Common myeloid progenitor, CD34-positive (primary cell): ENCODE results near the gene MRTFB.

Experiments
- CTCF ChIA-PET: fragments of 350-600 bp; sonication (Branson Sonifier 250); formaldehyde crosslinking; loops from one replicate; lab custom pipeline; 2021; ENCODE audit warnings: antibody characterized with exemption; lab: Charles Lee
- POLR2A ChIA-PET: fragments of 350-600 bp; sonication (Branson Sonifier 250); formaldehyde crosslinking; loops from one replicate; lab custom pipeline; 2021; ENCODE audit warnings: antibody characterized with exemption; lab: Charles Lee
- DNase-seq, 3 donors: peaks; one replicate each; pipeline versions ENCODE4 v3.0.0 to v3.0.0-alpha.2; 2013
- H3K27ac ChIP-seq, 2 experiments: 1 replicate in 1 of 2; 2 replicates in 1 of 2; pipeline ENCODE4 v1.7.0; 2013; ENCODE audit warnings: inconsistent platforms in 2 of 2, low read length in 2 of 2, mild to moderate bottlenecking in 2 of 2, low read depth in 1 of 2, moderate library complexity in 1 of 2; ENCODE audit not compliant: severe bottlenecking in 2 of 2, insufficient read depth in 1 of 2, poor library complexity in 1 of 2
- H3K27me3 ChIP-seq, 5 experiments: replicated peaks in 2 of 5; 1 replicate in 3 of 5; 2 replicates in 2 of 5; pipeline versions ENCODE4 v1.6.1 to v1.7.0; 2013; ENCODE audit warnings: low read length in 4 of 5, mild to moderate bottlenecking in 2 of 5, moderate library complexity in 2 of 5, inconsistent platforms in 1 of 5; ENCODE audit not compliant: insufficient read depth in 5 of 5, control insufficient read depth in 4 of 5
- H3K36me3 ChIP-seq, 4 experiments: 1 replicate in 2 of 4; 2 replicates in 2 of 4; pipeline versions ENCODE4 v1.6.1 to v1.7.0; 2013; ENCODE audit warnings: low read length in 3 of 4, control low read depth in 1 of 4, mild to moderate bottlenecking in 1 of 4; ENCODE audit not compliant: control insufficient read depth in 4 of 4, insufficient read depth in 4 of 4
- H3K4me1 ChIP-seq, 4 experiments: 1 replicate in 3 of 4; 2 replicates in 1 of 4; pipeline versions ENCODE4 v1.6.1 to v1.7.1; 2013; ENCODE audit warnings: low read length in 3 of 4, mild to moderate bottlenecking in 3 of 4, control low read depth in 1 of 4, inconsistent platforms in 1 of 4, moderate library complexity in 1 of 4; ENCODE audit not compliant: control insufficient read depth in 4 of 4, insufficient read depth in 4 of 4; ENCODE audit errors: control extremely low read depth in 1 of 4
- H3K4me3 ChIP-seq, 7 experiments: 1 replicate in 4 of 7; 2 replicates in 3 of 7; pipeline versions ENCODE4 v1.5.1 to v1.7.0; 2013; ENCODE audit warnings: mild to moderate bottlenecking in 7 of 7, low read length in 6 of 7, moderate library complexity in 6 of 7, inconsistent platforms in 2 of 7, low read depth in 2 of 7, control low read depth in 1 of 7; ENCODE audit not compliant: insufficient read depth in 4 of 7, control insufficient read depth in 1 of 7; ENCODE audit errors: extremely low read depth in 1 of 7
- H3K9me3 ChIP-seq, 5 experiments: 1 replicate in 4 of 5; 2 replicates in 1 of 5; pipeline versions ENCODE4 v1.6.1 to v1.7.1; 2013; ENCODE audit warnings: low read length in 4 of 5, mild to moderate bottlenecking in 2 of 5, inconsistent platforms in 1 of 5, low read depth in 1 of 5, moderate library complexity in 1 of 5; ENCODE audit not compliant: control insufficient read depth in 4 of 5, insufficient read depth in 2 of 5; ENCODE audit errors: control extremely low read depth in 1 of 5
- WGBS: methylation state at CpG from one replicate; pipeline ENCODE4 v1.1.5; 2013; ENCODE audit not compliant: insufficient coverage; 5-methylcytosine and 5-hydroxymethylcytosine counted together

MRTFB gene

DNA sequence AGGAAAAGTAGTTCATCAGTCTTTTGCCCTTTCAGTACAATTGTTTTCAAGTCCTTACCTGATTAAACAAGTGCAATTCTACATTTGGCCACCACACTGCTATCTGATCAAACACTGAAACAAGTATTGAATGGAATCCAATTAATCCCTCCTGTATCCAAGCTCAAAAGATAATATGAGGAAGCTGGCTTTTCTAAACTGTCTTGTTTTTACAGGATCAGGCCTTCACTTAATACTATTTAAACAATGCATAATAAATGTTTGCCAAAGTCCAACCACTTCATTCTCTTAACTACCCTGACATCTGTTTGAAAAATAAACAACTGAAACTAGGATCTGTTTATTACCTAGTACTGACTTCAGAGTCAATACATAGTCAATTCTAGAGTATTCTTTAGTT is 131.6 kb downstream of the MRTFB start:
- DNase-seq: peak; percentile 57 to 78 (median 68)
- CTCF ChIA-PET: no interaction called here
- Histone ChIP-seq H3K9me3 (no peaks in the 10 kb centered on the region), H3K27me3 (no peaks in the 10 kb centered on the region), H3K27ac (peak overlapping the region in 1 of 2 experiments; percentile 74), H3K36me3 (no peaks in the 10 kb centered on the region), H3K4me3 (peak overlapping the region in 2 of 7 experiments; percentile 68 to 75), H3K4me1 (no peaks in the 10 kb centered on the region)
- POLR2A ChIA-PET: no interaction called here

DNA sequence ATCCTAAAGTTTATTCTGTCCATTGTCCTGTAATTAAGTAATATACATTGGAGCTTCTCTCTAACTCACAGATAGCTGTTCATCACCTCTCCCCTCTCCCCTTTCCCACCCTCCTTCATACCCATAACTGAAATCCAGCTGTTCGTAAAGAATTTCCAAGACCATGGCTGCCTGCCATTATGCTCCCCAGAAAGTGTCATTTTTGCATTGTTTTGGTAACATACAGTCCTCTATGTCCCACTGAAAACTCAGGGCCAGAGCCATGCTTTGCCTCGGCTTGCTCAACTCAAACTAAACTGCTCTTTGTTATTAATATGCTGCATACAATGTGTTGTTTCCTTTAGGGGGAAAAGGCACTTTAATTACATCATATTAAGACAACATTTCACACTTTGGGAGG is 132.0 kb downstream of the MRTFB start:
- no peak overlapping the region for H3K4me3 ChIP-seq
- H3K9me3 ChIP-seq: no peaks in the 10 kb centered on the region
- no peaks in the 10 kb centered on the region for H3K4me1 ChIP-seq
- no peak for DNase-seq
- H3K27me3 ChIP-seq: no peaks in the 10 kb centered on the region
- no peaks in the 10 kb centered on the region for H3K36me3 ChIP-seq
- H3K27ac ChIP-seq: no peak overlapping the region
- ChIA-PET CTCF (no interaction called here), POLR2A (no interaction called here)
- WGBS: 100% methylated on average over 1 of the region's 2 CpGs

DNA sequence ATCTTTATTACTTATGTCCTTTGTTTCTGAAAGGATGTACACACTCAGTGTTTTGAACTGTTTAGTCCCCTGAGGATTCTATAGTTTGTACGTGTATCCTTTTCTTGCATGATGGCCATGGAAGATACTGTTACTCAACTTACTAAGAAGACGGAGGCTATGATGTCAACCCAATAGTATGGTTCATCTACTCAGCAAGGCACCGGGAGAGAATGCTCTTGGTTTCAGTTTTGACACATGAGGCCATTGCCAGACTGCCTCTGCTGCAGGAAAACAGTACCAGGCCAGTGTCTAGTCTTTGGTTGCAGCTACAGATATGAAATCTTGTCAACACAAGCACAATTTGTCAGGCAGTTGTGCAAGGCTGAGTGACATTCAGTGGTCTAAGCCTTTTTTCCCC is 134.5 kb downstream of the MRTFB start:
- DNase-seq: no peak
- 100% methylated on average over 3 of the region's 3 CpGs for WGBS

DNA sequence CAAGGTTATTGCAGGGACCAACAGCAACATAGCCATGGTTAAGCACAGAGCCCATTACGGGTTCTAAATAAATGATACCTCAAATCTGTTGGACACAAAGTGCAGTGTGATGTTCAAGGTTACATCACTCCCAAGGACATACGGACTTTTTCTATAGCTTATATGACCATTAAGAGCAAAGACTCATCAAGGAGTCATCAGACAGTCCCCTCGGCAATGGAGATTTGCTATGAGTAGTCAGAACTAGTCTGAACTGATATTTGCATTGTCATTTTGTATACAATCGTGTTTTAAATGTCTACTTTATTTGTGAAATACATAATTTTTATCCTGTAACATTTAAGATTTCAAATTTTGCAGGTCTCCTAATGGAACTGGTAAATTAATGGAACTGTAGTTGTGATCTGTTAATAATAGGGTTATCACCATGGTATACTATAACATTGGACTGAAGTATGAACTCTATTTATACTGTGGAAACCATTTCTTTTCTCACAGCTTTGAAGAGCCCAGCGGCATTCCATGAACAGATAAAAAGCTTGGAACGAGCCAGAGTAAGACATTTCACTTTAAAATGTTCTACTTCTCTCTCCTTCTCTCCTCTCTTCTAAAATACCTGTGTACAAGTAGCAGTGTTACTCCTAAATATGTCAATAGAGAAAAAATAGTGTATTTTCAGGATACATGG is 140.9 kb downstream of the MRTFB start:
- WGBS: 100% methylated on average over 2 of the region's 6 CpGs
- Histone ChIP-seq H3K4me1 (no peaks in the 10 kb centered on the region), H3K36me3 (peaks cover 0 to 13% (median 10%) of the 10 kb centered on the region in 4 experiments), H3K27ac (no peak overlapping the region), H3K27me3 (no peaks in the 10 kb centered on the region), H3K4me3 (no peak overlapping the region), H3K9me3 (no peaks in the 10 kb centered on the region)
- DNase-seq: no peak
- CTCF ChIA-PET: interaction anchor here (1.0 kb wide), 1 partner anchor 11 kb away, joined by 4 read pairs; no protein-coding TSS in a partner anchor
- POLR2A ChIA-PET: no interaction called here

More for the DNA sequence above, 134.5 kb downstream of the MRTFB start:
- Histone ChIP-seq H3K9me3 (no peaks in the 10 kb centered on the region), H3K36me3 (no peaks in the 10 kb centered on the region), H3K4me3 (no peak overlapping the region), H3K27ac (no peak overlapping the region), H3K4me1 (no peaks in the 10 kb centered on the region), H3K27me3 (no peaks in the 10 kb centered on the region)
- ChIA-PET POLR2A (no interaction called here), CTCF (no interaction called here)

DNA sequence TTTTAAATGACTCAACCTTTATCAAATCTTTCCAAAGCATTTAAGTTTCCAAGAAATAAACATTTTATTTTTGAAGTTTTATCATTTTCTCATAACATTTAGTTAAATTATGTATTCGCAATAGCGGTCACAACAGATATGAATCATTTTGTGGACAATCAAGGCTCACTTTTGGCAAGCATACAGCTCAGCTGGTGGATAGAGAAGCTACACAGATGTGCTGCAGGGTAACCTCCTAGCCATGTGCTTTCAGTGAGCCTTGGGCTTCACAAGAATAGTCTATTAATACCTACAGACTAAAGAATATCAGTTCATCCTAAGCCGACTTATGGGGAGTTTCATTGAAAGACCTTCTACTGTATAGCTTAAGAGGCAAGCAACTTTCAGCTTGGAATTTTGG is 144.8 kb downstream of the MRTFB start:
- no peak overlapping the region for H3K27ac ChIP-seq
- ChIA-PET POLR2A (interaction anchor here (0.6 kb wide), 1 partner anchor 12 kb away, joined by 3 read pairs; no protein-coding TSS in a partner anchor), CTCF (interaction anchor here (1.4 kb wide), 1 partner anchor 15 kb away, joined by 4 read pairs; no protein-coding TSS in a partner anchor)
- peaks cover 8 to 30% (median 23%) of the 10 kb centered on the region in 4 experiments for H3K36me3 ChIP-seq
- no peak overlapping the region for H3K4me3 ChIP-seq
- H3K27me3 ChIP-seq: no peaks in the 10 kb centered on the region
- H3K9me3 ChIP-seq: no peaks in the 10 kb centered on the region
- no peak for DNase-seq
- no peaks in the 10 kb centered on the region for H3K4me1 ChIP-seq
- no CpG with 5 or more reads among the region's 3 CpGs for whole genome bisulfite sequencing

DNA sequence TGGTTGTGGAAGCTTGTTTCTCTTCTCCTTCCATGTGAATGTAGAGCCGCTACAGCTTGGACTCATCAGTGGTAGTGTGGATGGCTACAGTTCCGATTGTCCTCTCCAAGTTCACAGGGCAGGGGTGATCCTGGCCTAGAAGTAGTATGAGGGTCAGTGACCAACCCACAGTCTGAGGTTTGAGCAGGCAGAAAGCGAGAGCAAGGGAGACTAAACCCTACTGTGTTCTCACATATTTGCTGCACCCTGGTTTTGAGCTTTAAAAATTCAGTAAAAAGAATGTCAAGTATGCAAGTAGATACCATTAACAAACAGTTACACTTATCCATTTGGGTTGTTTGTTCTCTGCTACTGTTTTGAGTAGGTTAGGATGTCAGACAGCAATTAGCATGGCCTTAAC is 148.9 kb downstream of the MRTFB start:
- H3K4me1 ChIP-seq: no peaks in the 10 kb centered on the region
- DNase-seq: no peak
- ChIA-PET CTCF (no interaction called here), POLR2A (no interaction called here)
- H3K4me3 ChIP-seq: no peak overlapping the region
- WGBS: 100% methylated on average over 2 of the region's 3 CpGs
- H3K27me3 ChIP-seq: no peaks in the 10 kb centered on the region
- no peak overlapping the region for H3K27ac ChIP-seq
- peaks cover 8 to 52% (median 24%) of the 10 kb centered on the region in 4 experiments for H3K36me3 ChIP-seq
- H3K9me3 ChIP-seq: peaks cover 0 to 12% (median 4%) of the 10 kb centered on the region in 5 experiments

DNA sequence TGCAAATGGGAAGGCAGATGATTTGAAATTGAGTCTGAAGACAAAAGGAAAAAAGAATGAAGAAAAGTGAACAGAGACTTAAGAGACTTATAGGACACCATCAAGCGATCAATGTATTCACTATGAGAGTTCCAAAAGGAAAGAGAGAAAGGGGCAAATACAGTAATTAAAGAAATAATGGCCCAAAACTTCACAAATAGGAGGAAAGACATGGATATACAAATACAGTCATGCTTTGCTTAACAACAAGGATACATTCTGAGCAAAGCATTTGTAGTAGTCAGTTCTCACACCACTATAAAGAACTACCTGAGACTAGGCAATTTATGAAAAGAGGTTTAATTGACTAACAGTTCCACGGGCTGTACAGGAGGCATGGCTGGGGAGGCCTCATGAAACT is 152.5 kb downstream of the MRTFB start:
- POLR2A ChIA-PET: no interaction called here
- H3K4me1 ChIP-seq: no peaks in the 10 kb centered on the region
- H3K9me3 ChIP-seq: peaks cover 0 to 12% (median 4%) of the 10 kb centered on the region in 5 experiments
- WGBS: 100% methylated on average over 1 of the region's 2 CpGs
- no peak overlapping the region for H3K4me3 ChIP-seq
- H3K27me3 ChIP-seq: no peaks in the 10 kb centered on the region
- CTCF ChIA-PET: no interaction called here
- DNase-seq: no peak
- H3K36me3 ChIP-seq: peaks cover 4 to 47% (median 16%) of the 10 kb centered on the region in 4 experiments
- H3K27ac ChIP-seq: no peak overlapping the region
